MM.1S (cell line): ENCODE results near the gene ADGRL3.

ENCODE experiments used
- DNase-seq: peaks from one replicate; pipeline ENCODE4 v3.0.0-alpha.2; 2015
- H2AFZ ChIP-seq: fragments of 300-600 bp; sonication (generic); 2 replicates; pipeline ENCODE4 v1.6.0; 2016; ENCODE audit warnings: antibody characterized with exemption, low read length
- H3F3A ChIP-seq: fragments of 300-600 bp; sonication (generic); 2 replicates; pipeline ENCODE4 v1.6.1; 2016; ENCODE audit warnings: mild to moderate bottlenecking, antibody characterized with exemption, low read length, moderate library complexity, mixed read lengths; ENCODE audit not compliant: insufficient read depth
- H3K27ac ChIP-seq: fragments of 300-600 bp; sonication (generic); 2 replicates; pipeline ENCODE4 v1.5.1; 2016; ENCODE audit warnings: mild to moderate bottlenecking, low read length
- H3K27me3 ChIP-seq: fragments of 300-600 bp; sonication (generic); replicated peaks from 2 replicates; pipeline ENCODE4 v1.6.0; 2016; ENCODE audit warnings: low read length; ENCODE audit not compliant: insufficient read depth
- H3K36me3 ChIP-seq: fragments of 300-600 bp; sonication (generic); replicated peaks from 2 replicates; pipeline ENCODE4 v1.6.1; 2016; ENCODE audit warnings: mild to moderate bottlenecking, low read length, mixed read lengths; ENCODE audit not compliant: insufficient read depth
- H3K4me1 ChIP-seq: fragments of 300-600 bp; sonication (generic); 2 replicates; pipeline ENCODE4 v1.6.1; 2016; ENCODE audit warnings: low read length, mixed read lengths
- H3K4me2 ChIP-seq: fragments of 300-600 bp; sonication (generic); 2 replicates; pipeline ENCODE4 v1.6.0; 2016; ENCODE audit warnings: low read depth, low read length
- H3K4me3 ChIP-seq: fragments of 300-600 bp; sonication (generic); 2 replicates; pipeline ENCODE4 v1.5.1; 2016; ENCODE audit warnings: low read length, mixed read lengths
- H3K79me2 ChIP-seq: fragments of 300-600 bp; sonication (generic); 2 replicates; pipeline ENCODE4 v1.6.1; 2016; ENCODE audit warnings: mixed run types, low read length, mixed read lengths
- H3K9ac ChIP-seq: fragments of 300-600 bp; sonication (generic); 2 replicates; pipeline ENCODE4 v1.6.1; 2016; ENCODE audit warnings: low read length, mixed read lengths
- H3K9me2 ChIP-seq: fragments of 300-600 bp; sonication (generic); replicated peaks from 2 replicates; pipeline ENCODE4 v1.6.1; 2016; ENCODE audit warnings: mild to moderate bottlenecking, low read length, mixed read lengths; ENCODE audit not compliant: insufficient read depth
- H3K9me3 ChIP-seq: fragments of 300-600 bp; sonication (generic); replicated peaks from 2 replicates; pipeline ENCODE4 v1.6.1; 2016; ENCODE audit warnings: mild to moderate bottlenecking, low read length, mixed read lengths; ENCODE audit not compliant: insufficient read depth
- H4K20me1 ChIP-seq: fragments of 300-600 bp; sonication (generic); 2 replicates; pipeline ENCODE4 v1.6.1; 2016; ENCODE audit warnings: mild to moderate bottlenecking, low read length, moderate library complexity, mixed read lengths; ENCODE audit not compliant: insufficient read depth
- EZH2 ChIP-seq: fragments of 300-600 bp; sonication (generic); optimal IDR thresholded peaks from 2 replicates; pipeline ENCODE3; 2017; ENCODE audit warnings: low read depth, mild to moderate bottlenecking, antibody characterized with exemption, low read length, mixed read lengths
- EZH2phosphoT487 ChIP-seq: fragments of 300-600 bp; sonication (generic); IDR thresholded peaks from 2 replicates; pipeline ENCODE4 v1.6.1; 2018; ENCODE audit warnings: antibody characterized with exemption, low read length
- TF ChIP-seq, protein P1 (sequence below): fragments of 300-600 bp; sonication (generic); IDR thresholded peaks from 2 replicates; pipeline ENCODE4 v1.5.1; 2016; ENCODE audit warnings: antibody characterized with exemption, low read length, mixed read lengths

ADGRL3 gene

DNA sequence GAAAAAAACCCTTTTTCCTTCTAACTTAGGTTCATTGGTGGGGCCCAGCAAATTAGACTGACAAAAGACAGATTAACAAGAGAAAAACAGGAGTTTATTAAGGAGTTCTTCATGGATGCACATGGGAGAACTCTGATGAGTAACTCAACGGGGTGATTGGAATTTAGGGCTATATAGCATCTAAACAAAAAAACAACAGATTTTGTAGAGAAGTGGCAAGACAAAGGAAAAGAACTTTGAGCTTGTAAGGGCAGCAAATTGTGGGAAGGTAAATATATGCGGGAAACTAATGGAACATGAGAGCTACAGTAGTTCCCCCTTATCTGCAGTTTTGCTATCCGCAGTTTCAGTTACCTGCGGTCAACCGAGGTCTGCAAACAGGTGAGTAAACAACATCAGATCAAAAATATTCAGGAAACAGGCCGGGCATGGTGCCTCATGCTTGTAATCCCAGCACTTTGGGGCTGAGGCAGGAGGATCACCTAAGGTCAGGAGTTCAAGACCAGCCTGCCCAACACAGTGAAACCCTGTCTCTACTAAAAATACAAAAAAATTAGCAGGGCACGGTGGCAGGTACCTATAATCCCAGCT, 573.6 kb downstream of the ADGRL3 start:
- Histone ChIP-seq H3K4me1 (no peaks in the 10 kb centered on the region), H3K9me3 (no peaks in the 10 kb centered on the region), H3K9me2 (no peaks in the 10 kb centered on the region), H4K20me1 (no peaks in the 10 kb centered on the region), H3K9ac (no peak overlapping the region), H2AFZ (no peak overlapping the region), H3K27ac (no peak overlapping the region), H3K36me3 (no peaks in the 10 kb centered on the region), H3F3A (no peaks in the 10 kb centered on the region), H3K4me2 (no peak overlapping the region), H3K4me3 (no peak overlapping the region), H3K27me3 (no peaks in the 10 kb centered on the region), H3K79me2 (no peaks in the 10 kb centered on the region)
- TF ChIP-seq EZH2: no peak
- no peak for TF ChIP-seq EZH2phosphoT487
- TF ChIP-seq, protein P1, sequence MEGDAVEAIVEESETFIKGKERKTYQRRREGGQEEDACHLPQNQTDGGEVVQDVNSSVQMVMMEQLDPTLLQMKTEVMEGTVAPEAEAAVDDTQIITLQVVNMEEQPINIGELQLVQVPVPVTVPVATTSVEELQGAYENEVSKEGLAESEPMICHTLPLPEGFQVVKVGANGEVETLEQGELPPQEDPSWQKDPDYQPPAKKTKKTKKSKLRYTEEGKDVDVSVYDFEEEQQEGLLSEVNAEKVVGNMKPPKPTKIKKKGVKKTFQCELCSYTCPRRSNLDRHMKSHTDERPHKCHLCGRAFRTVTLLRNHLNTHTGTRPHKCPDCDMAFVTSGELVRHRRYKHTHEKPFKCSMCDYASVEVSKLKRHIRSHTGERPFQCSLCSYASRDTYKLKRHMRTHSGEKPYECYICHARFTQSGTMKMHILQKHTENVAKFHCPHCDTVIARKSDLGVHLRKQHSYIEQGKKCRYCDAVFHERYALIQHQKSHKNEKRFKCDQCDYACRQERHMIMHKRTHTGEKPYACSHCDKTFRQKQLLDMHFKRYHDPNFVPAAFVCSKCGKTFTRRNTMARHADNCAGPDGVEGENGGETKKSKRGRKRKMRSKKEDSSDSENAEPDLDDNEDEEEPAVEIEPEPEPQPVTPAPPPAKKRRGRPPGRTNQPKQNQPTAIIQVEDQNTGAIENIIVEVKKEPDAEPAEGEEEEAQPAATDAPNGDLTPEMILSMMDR: no peak
- no peak for DNase-seq

DNA sequence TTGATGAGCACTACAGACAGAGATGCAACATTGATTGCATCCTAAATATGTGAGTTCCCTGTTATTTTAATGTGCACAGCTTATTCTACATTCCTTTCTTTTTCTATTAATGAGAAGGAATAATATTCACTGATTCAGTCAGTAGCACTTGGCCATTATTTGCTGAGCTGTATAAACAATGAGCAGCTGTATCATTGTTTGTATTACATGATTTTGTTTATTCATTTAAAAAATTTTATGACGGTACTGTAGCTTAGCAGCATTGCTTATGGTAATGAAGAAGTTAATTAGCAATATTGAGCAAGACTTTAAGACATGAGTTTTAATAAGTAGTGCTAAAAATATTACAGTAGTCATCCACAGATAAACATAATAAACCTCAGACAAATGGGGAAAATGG, 582.0 kb downstream of the ADGRL3 start:
- no peaks in the 10 kb centered on the region for H3K4me1 ChIP-seq
- no peak overlapping the region for H3K4me3 ChIP-seq
- no peaks in the 10 kb centered on the region for H3K9me2 ChIP-seq
- no peak overlapping the region for H3K27ac ChIP-seq
- no peak overlapping the region for H3K4me2 ChIP-seq
- no peak overlapping the region for H2AFZ ChIP-seq
- no peak for DNase-seq
- no peaks in the 10 kb centered on the region for H4K20me1 ChIP-seq
- no peak overlapping the region for H3K9ac ChIP-seq
- no peaks in the 10 kb centered on the region for H3K36me3 ChIP-seq
- no peaks in the 10 kb centered on the region for H3K9me3 ChIP-seq
- no peaks in the 10 kb centered on the region for H3K79me2 ChIP-seq
- no peaks in the 10 kb centered on the region for H3F3A ChIP-seq
- no peaks in the 10 kb centered on the region for H3K27me3 ChIP-seq
- no peak for TF ChIP-seq EZH2
- TF ChIP-seq, protein P1: no peak
- TF ChIP-seq EZH2phosphoT487: no peak

DNA sequence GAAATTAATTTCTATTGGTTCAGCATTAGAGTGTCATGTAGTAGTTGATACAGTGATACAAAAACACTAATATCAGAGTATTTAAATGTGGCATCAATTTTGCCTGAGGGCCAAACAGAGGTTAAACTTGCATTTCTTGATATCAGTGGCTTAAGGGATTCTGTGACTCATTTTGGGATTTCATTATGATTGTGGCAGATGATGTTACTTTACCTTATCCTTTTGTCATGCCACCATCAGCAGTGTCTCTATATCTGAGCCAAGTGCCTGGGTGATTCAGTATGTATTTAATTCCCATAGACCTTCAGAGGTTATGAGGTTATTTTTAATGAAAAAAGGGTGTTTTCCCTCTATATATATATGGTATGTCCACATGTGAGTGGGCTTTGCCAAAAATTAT, 582.9 kb downstream of the ADGRL3 start:
- no peak for TF ChIP-seq EZH2
- TF ChIP-seq, protein P1: no peak
- no peak for TF ChIP-seq EZH2phosphoT487
- Histone ChIP-seq H3K4me1 (no peaks in the 10 kb centered on the region), H3F3A (no peaks in the 10 kb centered on the region), H3K79me2 (no peaks in the 10 kb centered on the region), H3K9ac (no peak overlapping the region), H3K9me2 (no peaks in the 10 kb centered on the region), H3K36me3 (no peaks in the 10 kb centered on the region), H4K20me1 (no peaks in the 10 kb centered on the region), H3K4me2 (no peak overlapping the region), H3K4me3 (no peak overlapping the region), H3K27me3 (no peaks in the 10 kb centered on the region), H2AFZ (no peak overlapping the region), H3K9me3 (no peaks in the 10 kb centered on the region), H3K27ac (no peak overlapping the region)
- no peak for DNase-seq
